GM21390 (cell line): ENCODE results near the gene RHOB.
A peak's percentile ranks its signal among the peaks of the same experiment; 100 is the strongest.
"Not testable (repeated sequence)": the region's sequence is repeated elsewhere in the genome, so short reads cannot be mapped to it uniquely, and the experiment has no call there.

Source experiments
- ATAC-seq: cut with Tn5 transposase; IDR thresholded peaks from one replicate; pipeline ENCODE4 v1.9.1; 2021; ENCODE audit not compliant: unreplicated experiment

The RHOB gene

GRCh38 chr2:20446917-20447436, at the start of gene RHOB:
Gene RHOB, plus strand, starts transcription at chr2:20447074. Its CDS starts 392 bp downstream, at chr2:20447466.
- ATAC-seq, result peak; percentile 99

- no peak for ATAC-seq
These were observed 48.9 kb upstream of the RHOB start for GRCh38 chr2:20397811-20398447.

GRCh38 chr2:20398956-20399567, 47.8 kb upstream of the RHOB start:
- ATAC-seq, result no peak

- ATAC-seq, result no peak
These were observed 46.6 kb upstream of the RHOB start for GRCh38 chr2:20400306-20400705.

- no peak for ATAC-seq
These were observed 45.9 kb upstream of the RHOB start for GRCh38 chr2:20400787-20401488.

- ATAC-seq, result no peak
These were observed 45.4 kb upstream of the RHOB start for GRCh38 chr2:20401489-20401835.

- no peak for ATAC-seq
These were observed 43.0 kb upstream of the RHOB start for GRCh38 chr2:20403774-20404312.

- no peak for ATAC-seq
These were observed 41.9 kb upstream of the RHOB start for GRCh38 chr2:20404950-20405349.

- ATAC-seq, result no peak
These were observed 37.8 kb upstream of the RHOB start for GRCh38 chr2:20409039-20409438.

- ATAC-seq, result no peak
These were observed 36.2 kb upstream of the RHOB start for GRCh38 chr2:20410556-20411277.

- ATAC-seq, result peak; percentile 99
These were observed 35.4 kb upstream of the RHOB start for GRCh38 chr2:20411361-20411894.

- ATAC-seq, result no peak
These were observed 32.1 kb upstream of the RHOB start for GRCh38 chr2:20414806-20415205.

- ATAC-seq, result no peak
These were observed 31.4 kb upstream of the RHOB start for GRCh38 chr2:20415511-20415918.

- ATAC-seq, result peak; percentile 55
These were observed 30.2 kb upstream of the RHOB start for GRCh38 chr2:20416723-20417122.

- not testable (repeated sequence) for ATAC-seq
These were observed 29.5 kb upstream of the RHOB start for GRCh38 chr2:20417230-20417821.

GRCh38 chr2:20418519-20418918, 28.4 kb upstream of the RHOB start:
- ATAC-seq, result no peak

GRCh38 chr2:20419007-20419576, 27.8 kb upstream of the RHOB start:
- ATAC-seq, result no peak

- ATAC-seq, result no peak
These were observed 27.1 kb upstream of the RHOB start for GRCh38 chr2:20419752-20420151.

GRCh38 chr2:20421336-20421987, 25.4 kb upstream of the RHOB start:
- no peak for ATAC-seq

- no peak for ATAC-seq
These were observed 24.9 kb upstream of the RHOB start for GRCh38 chr2:20421988-20422370.
